B cell (primary cell): Measurements from ENCODE around the gene CELA1.

ENCODE experiments used
- EZH2 ChIP-seq: IDR thresholded peaks from 2 replicates; pipeline ENCODE4 v1.6.1; 2012; ENCODE audit warnings: borderline replicate concordance, low read depth, mild to moderate bottlenecking, moderate library complexity, low read length; ENCODE audit not compliant: insufficient read depth, poor library complexity, severe bottlenecking
- TF ChIP-seq, protein P1 (sequence below): fragments of 200-600 bp; IDR thresholded peaks from one replicate; pipeline ENCODE4 v1.8.0; 2022; ENCODE audit warnings: antibody characterized with exemption, mild to moderate bottlenecking

DNA sequence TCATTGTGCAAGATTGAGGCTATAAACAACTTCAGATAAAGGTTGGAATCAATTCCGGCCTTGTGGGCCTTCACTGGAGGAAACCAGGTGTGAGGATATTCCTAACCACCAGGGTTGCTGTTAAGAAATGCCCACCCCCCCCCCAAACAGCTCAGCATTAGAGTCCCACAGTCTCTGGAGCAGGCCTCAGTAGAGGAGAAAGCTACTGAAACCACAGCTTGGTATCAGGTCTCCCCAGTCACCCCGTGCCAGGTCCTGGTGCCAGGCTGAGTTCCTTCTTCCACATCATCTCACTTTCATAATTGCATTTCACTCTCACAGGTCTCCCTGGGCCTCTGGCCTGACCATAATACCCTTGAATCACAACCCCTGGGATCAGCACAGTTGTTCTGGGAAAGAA lies 32.3 kb upstream of the CELA1 start:
- TF ChIP-seq, protein P1, sequence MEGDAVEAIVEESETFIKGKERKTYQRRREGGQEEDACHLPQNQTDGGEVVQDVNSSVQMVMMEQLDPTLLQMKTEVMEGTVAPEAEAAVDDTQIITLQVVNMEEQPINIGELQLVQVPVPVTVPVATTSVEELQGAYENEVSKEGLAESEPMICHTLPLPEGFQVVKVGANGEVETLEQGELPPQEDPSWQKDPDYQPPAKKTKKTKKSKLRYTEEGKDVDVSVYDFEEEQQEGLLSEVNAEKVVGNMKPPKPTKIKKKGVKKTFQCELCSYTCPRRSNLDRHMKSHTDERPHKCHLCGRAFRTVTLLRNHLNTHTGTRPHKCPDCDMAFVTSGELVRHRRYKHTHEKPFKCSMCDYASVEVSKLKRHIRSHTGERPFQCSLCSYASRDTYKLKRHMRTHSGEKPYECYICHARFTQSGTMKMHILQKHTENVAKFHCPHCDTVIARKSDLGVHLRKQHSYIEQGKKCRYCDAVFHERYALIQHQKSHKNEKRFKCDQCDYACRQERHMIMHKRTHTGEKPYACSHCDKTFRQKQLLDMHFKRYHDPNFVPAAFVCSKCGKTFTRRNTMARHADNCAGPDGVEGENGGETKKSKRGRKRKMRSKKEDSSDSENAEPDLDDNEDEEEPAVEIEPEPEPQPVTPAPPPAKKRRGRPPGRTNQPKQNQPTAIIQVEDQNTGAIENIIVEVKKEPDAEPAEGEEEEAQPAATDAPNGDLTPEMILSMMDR: no peak
- TF ChIP-seq EZH2: no peak
